GM12874 (cell line): ENCODE measurements around the gene EXD3.

Experiments
- TF ChIP-seq, protein P1 (sequence below): IDR thresholded peaks from 2 replicates; pipeline ENCODE4 v1.5.1; 2011; ENCODE audit warnings: low read depth, mild to moderate bottlenecking, control low read depth, low read length, moderate library complexity; ENCODE audit not compliant: insufficient read depth

EXD3 gene

DNA sequence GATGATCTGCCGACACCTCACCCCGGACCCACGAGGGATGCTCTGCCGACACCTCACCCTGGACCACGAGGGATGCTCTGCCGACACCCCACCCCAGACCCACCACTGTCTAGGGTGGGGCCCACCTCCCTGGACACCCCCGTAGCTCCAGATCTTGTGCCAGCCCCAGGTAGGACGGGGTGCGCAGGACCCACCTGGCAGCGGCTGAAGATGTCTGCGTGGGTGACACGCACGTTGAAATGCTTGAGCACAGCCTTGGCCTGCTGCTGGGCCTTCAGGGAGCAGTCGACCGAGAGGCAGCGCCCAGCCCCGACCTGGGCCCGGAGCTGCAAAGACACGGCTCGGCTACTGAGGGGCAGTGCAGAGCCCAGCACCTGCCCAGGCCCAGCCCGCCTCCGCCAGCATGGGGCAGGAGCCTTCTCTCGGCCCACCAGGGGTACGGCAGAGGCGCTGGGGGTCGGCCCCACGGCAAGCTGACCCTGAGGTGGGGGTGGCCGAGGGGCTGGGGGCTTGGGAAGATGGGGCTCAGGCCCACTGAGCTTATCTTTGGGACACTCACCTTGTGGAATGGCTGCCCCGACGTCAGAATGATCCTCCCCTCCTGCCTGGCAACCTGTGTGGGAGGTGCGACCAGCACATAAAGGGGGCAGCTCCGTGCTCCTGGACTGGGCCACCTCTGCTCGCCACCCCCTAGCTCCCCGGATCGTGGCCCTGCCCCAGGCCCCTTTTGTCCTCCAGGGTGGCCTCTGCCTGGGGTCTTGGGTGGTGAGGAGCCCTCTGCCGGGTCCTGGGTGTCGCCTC is 99.2 kb downstream of the EXD3 start:
- TF ChIP-seq, protein P1, sequence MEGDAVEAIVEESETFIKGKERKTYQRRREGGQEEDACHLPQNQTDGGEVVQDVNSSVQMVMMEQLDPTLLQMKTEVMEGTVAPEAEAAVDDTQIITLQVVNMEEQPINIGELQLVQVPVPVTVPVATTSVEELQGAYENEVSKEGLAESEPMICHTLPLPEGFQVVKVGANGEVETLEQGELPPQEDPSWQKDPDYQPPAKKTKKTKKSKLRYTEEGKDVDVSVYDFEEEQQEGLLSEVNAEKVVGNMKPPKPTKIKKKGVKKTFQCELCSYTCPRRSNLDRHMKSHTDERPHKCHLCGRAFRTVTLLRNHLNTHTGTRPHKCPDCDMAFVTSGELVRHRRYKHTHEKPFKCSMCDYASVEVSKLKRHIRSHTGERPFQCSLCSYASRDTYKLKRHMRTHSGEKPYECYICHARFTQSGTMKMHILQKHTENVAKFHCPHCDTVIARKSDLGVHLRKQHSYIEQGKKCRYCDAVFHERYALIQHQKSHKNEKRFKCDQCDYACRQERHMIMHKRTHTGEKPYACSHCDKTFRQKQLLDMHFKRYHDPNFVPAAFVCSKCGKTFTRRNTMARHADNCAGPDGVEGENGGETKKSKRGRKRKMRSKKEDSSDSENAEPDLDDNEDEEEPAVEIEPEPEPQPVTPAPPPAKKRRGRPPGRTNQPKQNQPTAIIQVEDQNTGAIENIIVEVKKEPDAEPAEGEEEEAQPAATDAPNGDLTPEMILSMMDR, result no peak

DNA sequence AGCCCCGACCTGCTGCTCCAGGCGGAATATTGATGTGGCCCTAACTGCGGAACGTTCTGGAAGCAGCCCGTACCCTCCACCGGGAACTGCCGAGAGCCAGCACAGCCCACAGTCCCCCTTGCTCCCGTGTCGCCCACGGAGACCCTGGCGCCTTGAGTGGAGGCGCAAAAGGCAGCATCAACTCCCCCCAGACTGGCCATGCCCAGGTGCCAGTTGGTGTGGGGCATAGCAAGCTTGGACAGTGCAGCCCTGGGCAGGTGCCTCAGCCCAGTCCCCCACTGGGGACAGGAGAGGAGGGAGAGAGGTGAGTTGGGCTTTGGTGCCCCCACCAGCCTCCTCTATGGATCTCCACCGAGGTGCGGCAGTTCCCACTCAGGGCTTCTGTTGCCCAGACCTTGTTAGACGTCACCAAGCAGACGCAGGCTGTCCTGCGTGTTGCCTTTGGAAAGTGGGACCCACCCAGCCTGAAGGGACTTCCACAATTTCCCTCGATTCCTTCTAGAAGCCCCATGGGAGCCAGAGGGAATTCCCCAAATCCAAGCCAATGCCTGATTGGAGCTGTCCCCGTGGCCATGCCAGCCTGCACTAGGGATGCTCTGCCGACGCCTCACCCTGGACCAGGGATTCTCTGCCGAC is 101.1 kb downstream of the EXD3 start:
- TF ChIP-seq, protein P1, result no peak

DNA sequence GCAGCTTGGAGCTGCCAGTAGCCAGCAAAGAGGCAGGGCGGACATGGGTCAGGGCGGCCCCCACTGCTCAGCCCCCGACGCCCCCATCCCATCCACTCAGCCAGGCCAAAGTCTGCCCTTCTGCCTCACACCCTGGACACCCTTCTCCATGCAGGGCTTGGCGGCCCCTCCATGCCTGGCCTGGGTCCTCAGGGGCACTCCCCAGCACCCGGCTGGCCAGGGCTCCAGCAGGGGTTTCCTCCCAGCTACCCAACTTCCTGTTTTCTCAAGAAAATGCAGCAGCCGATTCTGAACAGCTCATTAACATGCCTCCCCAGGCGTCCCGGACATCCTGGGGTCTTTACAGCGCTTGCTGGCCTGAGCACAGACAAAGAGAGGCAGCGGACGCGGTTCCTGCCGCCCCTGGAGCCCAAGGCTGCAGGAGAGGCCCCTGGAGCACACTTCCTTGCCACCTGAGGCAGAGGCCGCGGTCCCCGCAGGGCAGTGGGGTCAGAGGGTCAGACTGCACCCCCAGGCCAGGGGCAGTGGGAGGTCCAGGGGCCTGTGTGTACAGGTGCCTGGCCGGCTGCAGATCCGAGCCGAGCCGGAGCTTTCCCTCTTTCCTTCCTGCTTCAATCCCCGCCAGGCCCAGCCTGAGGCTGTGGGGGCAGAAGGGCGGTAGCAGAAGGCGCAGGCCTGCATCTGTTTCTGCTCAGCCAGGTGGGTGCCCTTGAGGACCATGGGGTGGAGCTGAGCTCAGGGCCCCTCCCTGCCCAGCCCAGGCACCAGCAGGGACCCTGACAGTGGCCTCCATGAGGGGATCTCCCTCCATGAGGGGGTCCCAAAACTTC is 102.2 kb downstream of the EXD3 start:
- TF ChIP-seq, protein P1, result no peak

DNA sequence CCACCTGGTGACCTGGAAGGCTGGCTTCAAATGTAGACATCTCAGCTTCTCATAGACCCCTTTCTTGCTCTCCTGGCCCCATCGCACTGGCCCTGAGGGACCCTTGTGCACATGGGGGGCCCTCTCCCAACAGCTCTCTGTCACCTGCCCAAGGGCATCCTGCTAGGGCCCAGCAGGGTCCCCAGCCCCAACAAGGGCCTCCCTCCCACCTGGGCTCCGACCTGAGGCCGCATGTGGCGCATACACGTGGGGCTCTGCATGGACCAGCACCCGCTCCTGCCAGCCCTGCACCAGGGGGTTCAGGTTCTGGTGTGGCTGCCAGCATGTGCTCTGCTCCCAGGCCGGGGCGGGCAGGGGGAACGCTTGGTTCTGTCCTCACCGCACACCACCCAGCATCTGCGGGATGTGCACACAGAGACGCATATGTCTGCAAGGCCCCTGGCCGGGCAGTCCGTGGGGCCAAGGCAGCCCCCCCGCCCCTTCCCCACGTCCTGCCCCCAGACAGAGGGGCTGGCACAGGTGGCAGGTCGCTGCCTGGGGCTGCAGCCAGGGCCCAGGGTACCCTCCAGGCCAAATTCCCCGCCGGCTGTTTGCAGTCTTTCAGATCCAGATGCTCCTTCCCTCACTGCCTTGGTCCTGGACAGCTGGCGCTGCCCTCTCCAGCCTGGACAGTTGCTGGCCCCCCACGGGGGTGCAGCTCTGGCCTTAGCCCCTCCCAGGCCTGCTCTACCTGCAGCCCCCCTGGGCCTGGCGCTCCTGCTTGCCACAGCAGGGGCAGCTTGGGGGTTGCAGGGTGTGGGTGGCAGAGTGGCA is 103.0 kb downstream of the EXD3 start:
- TF ChIP-seq, protein P1, result no peak

DNA sequence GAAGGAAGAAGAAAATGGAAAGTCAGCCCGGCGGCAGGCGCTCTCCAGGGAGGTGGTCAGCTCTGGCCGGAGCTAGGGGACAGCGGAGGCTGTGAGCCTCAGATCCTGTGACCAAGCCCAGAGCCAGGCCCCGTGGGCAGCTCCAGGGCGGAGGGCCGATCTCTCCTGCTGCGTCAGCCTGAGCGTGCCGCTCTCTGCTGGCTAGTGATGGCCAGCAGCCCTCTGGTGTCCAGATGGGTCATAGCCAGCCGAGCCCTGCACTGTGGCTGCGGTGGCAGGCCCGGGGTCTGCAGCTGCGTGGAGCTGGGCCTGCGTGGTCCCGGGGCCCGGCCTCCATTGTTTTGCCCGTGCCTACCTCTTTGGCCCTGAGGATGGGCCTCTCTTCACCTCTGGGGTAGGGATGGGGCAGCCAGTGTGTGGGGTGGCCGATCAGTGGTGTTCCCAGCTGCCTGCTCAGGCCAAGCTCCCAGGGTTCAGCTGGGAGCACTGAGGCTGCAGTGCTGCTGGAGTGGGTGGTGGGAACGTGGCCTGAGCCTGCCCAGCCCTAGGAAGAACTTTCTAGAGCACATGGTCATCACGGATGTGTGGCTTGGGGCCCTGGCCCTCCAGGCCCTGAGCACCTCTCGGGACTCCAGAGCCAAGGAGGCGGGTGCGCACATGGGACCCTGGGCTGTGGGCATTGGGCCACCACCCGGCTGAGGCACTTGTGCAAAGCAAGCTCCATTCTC is 103.8 kb downstream of the EXD3 start:
- TF ChIP-seq, protein P1, result no peak

DNA sequence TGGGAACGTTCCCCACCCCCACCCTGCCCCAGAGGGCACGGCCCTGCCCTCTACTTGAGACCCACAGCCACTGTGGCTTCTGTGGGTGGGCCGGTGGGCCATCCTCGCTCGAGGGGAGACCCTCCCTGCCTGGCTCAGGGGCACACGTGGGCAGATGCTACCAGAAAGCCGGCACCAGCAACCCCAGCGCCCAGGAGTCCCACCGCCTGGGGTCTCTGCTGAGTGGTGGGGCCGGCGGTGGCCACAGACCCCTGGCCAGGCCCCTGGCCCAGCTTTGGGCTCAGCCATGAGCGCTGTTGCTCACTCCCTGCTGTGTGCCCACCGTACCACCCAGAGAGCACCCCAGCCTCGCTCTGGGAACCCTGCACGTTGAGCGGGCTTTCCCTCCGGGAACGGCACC is 104.4 kb downstream of the EXD3 start:
- TF ChIP-seq, protein P1, result no peak
